GM21825 (cell line): ENCODE data around the gene PCDH9.

Experiments
- ATAC-seq: cut with Tn5 transposase; IDR thresholded peaks from one replicate; pipeline ENCODE4 v1.9.1; 2021; ENCODE audit warnings: mild to moderate bottlenecking, moderate library complexity; ENCODE audit not compliant: unreplicated experiment

The PCDH9 gene

GRCh38 chr13:67091603-67092002 lies 138.5 kb downstream of the PCDH9 start:
- no peak for ATAC-seq

- ATAC-seq, result no peak
Measured at GRCh38 chr13:67090856-67091255, 139.3 kb downstream of the PCDH9 start.

- no peak for ATAC-seq
Measured at GRCh38 chr13:67087527-67087926, 142.6 kb downstream of the PCDH9 start.

- ATAC-seq, result no peak
Measured at GRCh38 chr13:67086260-67086659, 143.9 kb downstream of the PCDH9 start.

- no peak for ATAC-seq
Measured at GRCh38 chr13:67084066-67084465, 146.1 kb downstream of the PCDH9 start.

GRCh38 chr13:67083519-67083918 lies 146.6 kb downstream of the PCDH9 start:
- ATAC-seq, result no peak

GRCh38 chr13:67080351-67080750 lies 149.8 kb downstream of the PCDH9 start:
- ATAC-seq, result no peak

GRCh38 chr13:67078062-67078461 lies 152.1 kb downstream of the PCDH9 start:
- ATAC-seq, result no peak

- ATAC-seq, result no peak
Measured at GRCh38 chr13:67077132-67077531, 153.0 kb downstream of the PCDH9 start.

- ATAC-seq, result no peak
Measured at GRCh38 chr13:67076378-67076777, 153.8 kb downstream of the PCDH9 start.

- ATAC-seq, result no peak
Measured at GRCh38 chr13:67075239-67075638, 154.9 kb downstream of the PCDH9 start.

- ATAC-seq, result no peak
Measured at GRCh38 chr13:67071918-67072598, 158.1 kb downstream of the PCDH9 start.

- ATAC-seq, result no peak
Measured at GRCh38 chr13:67070306-67070705, 159.8 kb downstream of the PCDH9 start.

GRCh38 chr13:67069117-67069767 lies 160.9 kb downstream of the PCDH9 start:
- ATAC-seq, result no peak

GRCh38 chr13:67064920-67065319 lies 165.2 kb downstream of the PCDH9 start:
- ATAC-seq, result no peak

- ATAC-seq, result no peak
Measured at GRCh38 chr13:67063036-67063435, 167.1 kb downstream of the PCDH9 start.

GRCh38 chr13:67062160-67062559 lies 168.0 kb downstream of the PCDH9 start:
- no peak for ATAC-seq

GRCh38 chr13:67061750-67062149 lies 168.4 kb downstream of the PCDH9 start:
- no peak for ATAC-seq

GRCh38 chr13:67052550-67053490 lies 177.3 kb downstream of the PCDH9 start:
- no peak for ATAC-seq

- ATAC-seq, result no peak
Measured at GRCh38 chr13:67049744-67050143, 180.4 kb downstream of the PCDH9 start.

GRCh38 chr13:67048821-67049150 lies 181.3 kb downstream of the PCDH9 start:
- no peak for ATAC-seq
